HFF-Myc (cell line): ENCODE measurements around the gene SPRTN.
A peak's percentile ranks its signal among the peaks of the same experiment; 100 is the strongest.

Experiments used
- DNase-seq: peaks from one replicate; pipeline ENCODE4 v3.0.0-alpha.2; 2011; ENCODE audit warnings: low read depth; ENCODE audit errors: extremely low read depth
- H3K4me3 ChIP-seq: replicated peaks from 2 replicates; pipeline ENCODE4 v1.5.1; 2011; ENCODE audit warnings: low read depth, mild to moderate bottlenecking, control low read depth, low read length
- CTCF ChIP-seq: IDR thresholded peaks from 2 replicates; pipeline ENCODE4 v1.5.1; 2012; ENCODE audit warnings: mild to moderate bottlenecking, low read depth, low read length, control low read depth; ENCODE audit errors: missing control alignments

The SPRTN gene

GRCh38 chr1:231393668-231394067, 55.6 kb downstream of the SPRTN start:
- no peak for TF ChIP-seq CTCF
- DNase-seq = no peak
- H3K4me3 ChIP-seq = no peak overlapping the region

GRCh38 chr1:231395076-231395997, 57.2 kb downstream of the SPRTN start:
- no peak overlapping the region for H3K4me3 ChIP-seq
- TF ChIP-seq CTCF = no peak
- DNase-seq = peak; percentile 62

- TF ChIP-seq CTCF = no peak
- no peak overlapping the region for H3K4me3 ChIP-seq
- no peak for DNase-seq
Observed at GRCh38 chr1:231395998-231396390, 57.9 kb downstream of the SPRTN start.

GRCh38 chr1:231396643-231397042, 58.5 kb downstream of the SPRTN start:
- H3K4me3 ChIP-seq = no peak overlapping the region
- no peak for DNase-seq
- TF ChIP-seq CTCF = no peak

- TF ChIP-seq CTCF = no peak
- no peak overlapping the region for H3K4me3 ChIP-seq
- no peak for DNase-seq
Observed at GRCh38 chr1:231397886-231398671, 60.0 kb downstream of the SPRTN start.

GRCh38 chr1:231401478-231401877, 63.4 kb downstream of the SPRTN start:
- TF ChIP-seq CTCF = no peak
- H3K4me3 ChIP-seq = no peak overlapping the region
- no peak for DNase-seq
